CD4-positive, alpha-beta memory T cell (primary cell): ENCODE results near the gene GCGR. TPM values are rescaled to one million over a fixed set of nuclear protein-coding genes. Genes with fewer than 3 reads are reported as not detected.

Experiments
- CTCF ChIA-PET: fragments of 350-600 bp; sonication (Branson Sonifier 250); formaldehyde crosslinking; loops from one replicate; lab custom pipeline; 2021; ENCODE audit warnings: inconsistent platforms; ENCODE audit not compliant: partially characterized antibody; lab: Charles Lee
- POLR2A ChIA-PET: fragments of 350-600 bp; sonication (Branson Sonifier 250); formaldehyde crosslinking; loops from one replicate; lab custom pipeline; 2021; ENCODE audit not compliant: partially characterized antibody; lab: Charles Lee
- DNase-seq, 5 donors: peaks; one replicate each; pipeline versions ENCODE4 v3.0.0 to v3.0.0-alpha.2; 2020 to 2022; ENCODE audit warnings: mixed read lengths in 1 of 5
- H3K27ac ChIP-seq: one replicate; pipeline ENCODE4 v1.7.0; 2013; ENCODE audit warnings: low read depth, low read length
- H3K27me3 ChIP-seq: 2 replicates; pipeline ENCODE4 v1.7.0; 2013; ENCODE audit warnings: mild to moderate bottlenecking, low read length, moderate library complexity; ENCODE audit not compliant: insufficient read depth
- H3K36me3 ChIP-seq: 2 replicates; pipeline ENCODE4 v1.7.0; 2013; ENCODE audit warnings: mild to moderate bottlenecking, low read length, moderate library complexity; ENCODE audit not compliant: insufficient read depth
- H3K4me1 ChIP-seq: 2 replicates; pipeline ENCODE4 v1.7.0; 2013; ENCODE audit warnings: mild to moderate bottlenecking, low read length, moderate library complexity; ENCODE audit not compliant: insufficient read depth
- H3K4me3 ChIP-seq, 2 donors: one replicate each; pipeline ENCODE4 v1.7.0; 2013; ENCODE audit warnings: low read length in 2 of 2, mild to moderate bottlenecking in 1 of 2
- H3K9me3 ChIP-seq, 2 donors: one replicate each; pipeline ENCODE4 v1.7.0; 2013; ENCODE audit warnings: low read length in 2 of 2, control low read depth in 1 of 2; ENCODE audit not compliant: control insufficient read depth in 1 of 2
- H3K27ac Mint-ChIP-seq, 7 donors: one replicate each; pipeline ENCODE4 v1.8.0; 2020 to 2021; ENCODE audit warnings: mixed read lengths in 7 of 7, mild to moderate bottlenecking in 6 of 7, inconsistent platforms in 3 of 7, moderate library complexity in 3 of 7
- H3K27me3 Mint-ChIP-seq, 2 donors: one replicate each; pipeline ENCODE4 v1.8.0; 2020 to 2021; ENCODE audit warnings: mixed read lengths in 2 of 2
- H3K36me3 Mint-ChIP-seq, 2 donors: one replicate each; pipeline ENCODE4 v1.8.0; 2020 to 2021; ENCODE audit warnings: mixed read lengths in 2 of 2, inconsistent platforms in 1 of 2, mild to moderate bottlenecking in 1 of 2
- H3K4me1 Mint-ChIP-seq, 4 donors: one replicate each; pipeline ENCODE4 v1.8.0; 2020 to 2021; ENCODE audit warnings: mixed read lengths in 4 of 4, mild to moderate bottlenecking in 1 of 4
- H3K4me3 Mint-ChIP-seq, 8 donors: one replicate each; pipeline ENCODE4 v1.8.0; 2020 to 2021; ENCODE audit warnings: mixed read lengths in 8 of 8, mild to moderate bottlenecking in 7 of 8, moderate library complexity in 6 of 8, inconsistent platforms in 3 of 8
- H3K9me3 Mint-ChIP-seq, 8 donors: one replicate each; pipeline ENCODE4 v1.8.0; 2020 to 2021; ENCODE audit warnings: mixed read lengths in 8 of 8, mild to moderate bottlenecking in 5 of 8, inconsistent platforms in 3 of 8, moderate library complexity in 1 of 8
- intact Hi-C: fragments of 100-400 bp; cut with micrococcal nuclease; formaldehyde crosslinking; loops from one replicate; pipeline ENCODE4 v1.15.1; 2023
- polyA plus RNA-seq, 2 donors: library from polyadenylated mRNA; unstranded; fragments of 300-500 nt; fragmentation: Illumina TruSeq; gene quantifications; one replicate each; pipeline ENCODE4 v1.2.3, GENCODE V29; 2021
- total RNA-seq, 2 experiments: library from RNA; stranded (reverse); gene quantifications; one replicate each; pipeline ENCODE4 v1.2.3, GENCODE V29; 2021

GCGR gene
- total and polyA plus RNA-seq, 4 experiments from 2014 or later, result not detected

DNA sequence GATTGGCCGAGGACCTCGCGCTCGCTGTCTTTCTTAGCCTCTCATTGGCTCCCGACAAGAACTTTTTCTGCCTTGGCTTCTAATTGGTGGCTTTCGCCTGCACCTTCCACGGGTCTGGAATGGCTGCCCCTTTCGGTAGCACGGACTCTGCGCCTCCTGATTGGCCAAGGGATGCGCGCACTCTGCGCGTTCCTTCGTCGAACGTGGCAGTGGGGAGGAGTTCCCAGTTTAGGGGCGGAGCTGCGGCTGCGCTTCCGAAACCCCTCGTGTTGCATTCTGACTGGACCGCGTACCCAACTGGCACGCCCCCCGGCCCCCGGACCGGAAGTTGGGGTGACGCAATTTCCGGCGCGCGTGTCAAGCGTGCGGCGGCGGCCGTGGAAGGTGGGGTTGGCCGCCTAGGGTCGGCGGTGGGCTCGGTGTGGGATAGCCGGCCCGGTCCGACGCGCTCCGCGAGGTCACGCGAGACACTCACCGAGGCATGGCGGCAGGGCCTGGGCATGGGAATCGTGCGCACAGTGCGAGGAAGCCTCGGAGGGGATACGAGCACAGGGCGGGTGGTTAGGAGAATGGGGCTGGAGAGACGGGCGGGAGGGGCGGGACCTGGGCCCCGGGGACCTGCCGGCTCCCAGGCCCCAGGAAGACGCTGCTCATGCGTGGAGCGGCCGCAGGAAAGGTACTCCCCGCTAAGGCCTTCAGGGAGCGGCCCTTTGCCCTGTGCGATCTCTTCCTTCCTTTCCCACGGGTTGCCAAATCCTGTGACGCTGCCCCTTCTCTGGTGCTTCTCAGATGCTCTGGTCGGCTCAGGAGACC is 57.0 kb downstream of the GCGR start:
- H3K4me1 Mint-ChIP-seq, result peaks cover 17 to 58% (median 37%) of the 10 kb centered on the region in 4 donors
- H3K36me3 ChIP-seq, result peaks cover 6% of the 10 kb centered on the region
- peaks cover 4 to 35% of the 10 kb centered on the region in 2 donors for H3K36me3 Mint-ChIP-seq
- POLR2A ChIA-PET, result interaction anchor here (0.6 to 5.1 kb wide), 10 partner anchors 9 to 368 kb away, joined by 3 to 99 read pairs (median 4); partner anchors contain the start of genes ARHGDIA, ARL16, HGS and MCRIP1
- CTCF ChIA-PET, result interaction anchor here (0.6 kb wide), 1 partner anchor 12 kb away, joined by 3 read pairs; no protein-coding TSS in a partner anchor
- H3K27me3 Mint-ChIP-seq, result peaks cover 0 to 6% of the 10 kb centered on the region in 2 donors
- no peaks in the 10 kb centered on the region for H3K9me3 ChIP-seq
- peak overlapping the region; percentile 98 to 99 (median 98) for H3K27ac Mint-ChIP-seq
- peak overlapping the region; percentile 92 for H3K27ac ChIP-seq
- H3K9me3 Mint-ChIP-seq, result peaks cover 0 to 12% (median 0%) of the 10 kb centered on the region in 8 donors
- intact Hi-C loops, result loop anchor here (1.0 to 10.0 kb wide), 8 partner anchors 10 to 434 kb away; partner anchors contain the start of genes ALYREF, ANAPC11, ARHGDIA and CENPX
- peaks cover 40% of the 10 kb centered on the region for H3K4me1 ChIP-seq
- peak overlapping the region; percentile 0 to 60 for H3K4me3 ChIP-seq
- peak; percentile 100 for DNase-seq
- no peaks in the 10 kb centered on the region for H3K27me3 ChIP-seq
- H3K4me3 Mint-ChIP-seq, result peak overlapping the region; percentile 86 to 93 (median 91)

DNA sequence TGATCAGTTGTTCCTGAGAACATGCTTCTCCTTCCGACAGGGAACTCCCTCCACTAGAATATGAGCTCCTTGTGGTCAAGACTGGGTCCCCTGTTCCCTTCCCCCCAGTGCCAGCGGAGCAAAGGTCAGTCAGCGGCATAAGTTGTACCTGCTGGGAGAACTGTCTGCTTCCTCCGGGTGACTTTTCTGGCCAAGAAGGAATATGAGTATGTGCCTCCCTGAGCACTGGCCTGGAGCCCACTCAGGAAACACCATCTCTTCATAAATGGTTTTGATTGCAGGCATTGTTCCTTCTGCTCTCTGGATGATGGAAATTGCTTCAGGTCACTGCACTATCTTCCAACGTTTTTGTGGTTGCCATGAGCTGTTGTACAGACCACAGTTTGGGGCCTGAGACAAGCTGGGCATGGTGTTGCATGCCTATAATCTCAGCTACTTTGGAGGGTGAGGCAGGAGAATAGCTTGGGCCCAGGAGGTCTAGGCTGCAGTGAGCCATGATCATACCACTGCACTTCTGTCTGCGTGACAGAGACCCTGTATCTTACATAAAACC is 59.2 kb downstream of the GCGR start:
- ChIA-PET CTCF (no interaction called here), POLR2A (interaction anchor here (0.8 to 1.1 kb wide), 3 partner anchors 9 to 160 kb away, joined by 3 to 4 read pairs (median 3); partner anchors contain the start of gene MRPL12)
- H3K27me3 Mint-ChIP-seq, result peaks cover 0 to 6% of the 10 kb centered on the region in 2 donors
- Histone ChIP-seq H3K36me3 (peaks cover 6% of the 10 kb centered on the region), H3K27ac (peak overlapping the region; percentile 3), H3K4me3 (no peak overlapping the region), H3K9me3 (no peaks in the 10 kb centered on the region), H3K27me3 (no peaks in the 10 kb centered on the region), H3K4me1 (peaks cover 50% of the 10 kb centered on the region)
- peak overlapping the region; percentile 55 to 81 (median 67) for H3K4me3 Mint-ChIP-seq
- H3K27ac Mint-ChIP-seq, result peak overlapping the region; percentile 66 to 99 (median 87)
- peaks cover 0 to 12% (median 0%) of the 10 kb centered on the region in 8 donors for H3K9me3 Mint-ChIP-seq
- DNase-seq, result no peak
- intact Hi-C loops, result loop anchor here (5.0 to 10.0 kb wide), 2 partner anchors 159 to 432 kb away; partner anchors contain the start of genes CENPX and LRRC45
- peaks cover 21 to 59% (median 42%) of the 10 kb centered on the region in 4 donors for H3K4me1 Mint-ChIP-seq
- H3K36me3 Mint-ChIP-seq, result peaks cover 4 to 36% of the 10 kb centered on the region in 2 donors

Other genes starting within 250 kb of the GCGR start
- 100 to 1,000 TPM in 1 of 2 experiments, 10 to 100 TPM in 1; 91.0 to 105 TPM for gene NPLOC4, start 167.0 kb upstream of the GCGR start, total RNA-seq
- 10 to 100 TPM; 61.1 to 70.6 TPM for gene NPLOC4, start 167.0 kb upstream of the GCGR start, polyA plus RNA-seq
- gene TSPAN10, start 167.0 kb upstream of the GCGR start, total RNA-seq, result 1 to 10 TPM; 1.1 to 1.2 TPM
- gene TSPAN10, start 167.0 kb upstream of the GCGR start, polyA plus RNA-seq, result under 1 TPM; 0.10 to 0.24 TPM
- gene PDE6G, start 147.6 kb upstream of the GCGR start, total RNA-seq, result 1 to 10 TPM in 1 of 2 experiments, under 1 TPM in 1; 0.87 to 1.3 TPM
- gene PDE6G, start 147.6 kb upstream of the GCGR start, polyA plus RNA-seq, result 1 to 10 TPM in 1 of 2 donors, under 1 TPM in 1; 0.83 to 1.2 TPM
- gene OXLD1, start 137.5 kb upstream of the GCGR start, total RNA-seq, result 10 to 100 TPM; 52.5 to 60.8 TPM
- gene OXLD1, start 137.5 kb upstream of the GCGR start, polyA plus RNA-seq, result 10 to 100 TPM; 68.8 to 83.2 TPM
- gene CCDC137, start 137.4 kb upstream of the GCGR start, total RNA-seq, result 10 to 100 TPM; 28.0 to 29.3 TPM
- gene CCDC137, start 137.4 kb upstream of the GCGR start, polyA plus RNA-seq, result 10 to 100 TPM in 1 of 2 donors, 1 to 10 TPM in 1; 5.3 to 17.0 TPM
- gene ARL16, start 120.4 kb upstream of the GCGR start, total RNA-seq, result 10 to 100 TPM; 25.9 to 27.7 TPM
- 10 to 100 TPM; 25.3 to 45.5 TPM for gene ARL16, start 120.4 kb upstream of the GCGR start, polyA plus RNA-seq
- gene HGS, start 120.1 kb upstream of the GCGR start, total RNA-seq, result 100 to 1,000 TPM; 182 to 206 TPM
- 10 to 100 TPM; 18.9 to 46.4 TPM for gene HGS, start 120.1 kb upstream of the GCGR start, polyA plus RNA-seq
- gene MRPL12, start 100.8 kb upstream of the GCGR start, total RNA-seq, result 10 to 100 TPM; 21.9 to 25.6 TPM
- gene MRPL12, start 100.8 kb upstream of the GCGR start, polyA plus RNA-seq, result 10 to 100 TPM; 42.5 to 47.5 TPM
- 1 to 10 TPM; 4.0 to 5.0 TPM for gene SLC25A10, start 91.9 kb upstream of the GCGR start, total RNA-seq
- 1 to 10 TPM; 3.2 to 5.2 TPM for gene SLC25A10, start 91.9 kb upstream of the GCGR start, polyA plus RNA-seq
- 10 to 100 TPM; 65.8 to 71.0 TPM for gene MCRIP1, start 29.1 kb downstream of the GCGR start, total RNA-seq
- 10 to 100 TPM; 66.7 to 87.2 TPM for gene MCRIP1, start 29.1 kb downstream of the GCGR start, polyA plus RNA-seq
- not detected for gene PPP1R27, start 30.9 kb downstream of the GCGR start, total RNA-seq
- under 1 TPM in 1 of 2 donors, not detected in 1; 0.18 TPM for gene PPP1R27, start 30.9 kb downstream of the GCGR start, polyA plus RNA-seq
- gene P4HB, start 56.4 kb downstream of the GCGR start, total RNA-seq, result 100 to 1,000 TPM; 392 to 409 TPM
- 100 to 1,000 TPM; 272 to 339 TPM for gene P4HB, start 56.4 kb downstream of the GCGR start, polyA plus RNA-seq
- gene ARHGDIA, start 67.2 kb downstream of the GCGR start, total RNA-seq, result 100 to 1,000 TPM; 380 to 382 TPM
- gene ARHGDIA, start 67.2 kb downstream of the GCGR start, polyA plus RNA-seq, result 100 to 1,000 TPM in 1 of 2 donors, 10 to 100 TPM in 1; 84.8 to 205 TPM
- gene ALYREF, start 87.4 kb downstream of the GCGR start, total RNA-seq, result 10 to 100 TPM; 47.2 to 47.7 TPM
- gene ALYREF, start 87.4 kb downstream of the GCGR start, polyA plus RNA-seq, result 10 to 100 TPM; 23.3 to 50.8 TPM
- gene ANAPC11, start 87.6 kb downstream of the GCGR start, total RNA-seq, result 10 to 100 TPM; 53.8 to 57.0 TPM
- gene ANAPC11, start 87.6 kb downstream of the GCGR start, polyA plus RNA-seq, result 100 to 1,000 TPM; 262 to 267 TPM
- under 1 TPM; 0.61 to 0.79 TPM for gene NPB, start 98.1 kb downstream of the GCGR start, total RNA-seq
- not detected for gene NPB, start 98.1 kb downstream of the GCGR start, polyA plus RNA-seq
- gene PCYT2, start 107.2 kb downstream of the GCGR start, total RNA-seq, result 10 to 100 TPM; 43.5 to 48.3 TPM
- 10 to 100 TPM; 27.8 to 30.3 TPM for gene PCYT2, start 107.2 kb downstream of the GCGR start, polyA plus RNA-seq
- gene SIRT7, start 114.0 kb downstream of the GCGR start, total RNA-seq, result 10 to 100 TPM; 87.8 to 91.9 TPM
- 10 to 100 TPM; 31.5 to 45.0 TPM for gene SIRT7, start 114.0 kb downstream of the GCGR start, polyA plus RNA-seq
- gene MAFG, start 123.6 kb downstream of the GCGR start, total RNA-seq, result 10 to 100 TPM; 16.0 to 16.3 TPM
- 1 to 10 TPM; 2.1 to 3.5 TPM for gene MAFG, start 123.6 kb downstream of the GCGR start, polyA plus RNA-seq
- 1 to 10 TPM in 1 of 2 experiments, under 1 TPM in 1; 0.64 to 1.1 TPM for gene PYCR1, start 133.2 kb downstream of the GCGR start, total RNA-seq
- 1 to 10 TPM in 1 of 2 donors, under 1 TPM in 1; 0.54 to 3.1 TPM for gene PYCR1, start 133.2 kb downstream of the GCGR start, polyA plus RNA-seq
- gene MYADML2, start 143.1 kb downstream of the GCGR start, total RNA-seq, result not detected
- gene MYADML2, start 143.1 kb downstream of the GCGR start, polyA plus RNA-seq, result not detected
- not detected for gene NOTUM, start 157.0 kb downstream of the GCGR start, total RNA-seq
- gene NOTUM, start 157.0 kb downstream of the GCGR start, polyA plus RNA-seq, result not detected
- gene ASPSCR1, start 173.5 kb downstream of the GCGR start, total RNA-seq, result 10 to 100 TPM; 40.4 to 40.6 TPM
- gene ASPSCR1, start 173.5 kb downstream of the GCGR start, polyA plus RNA-seq, result 10 to 100 TPM; 25.1 to 36.7 TPM
- 10 to 100 TPM; 33.4 to 35.4 TPM for gene CENPX, start 218.7 kb downstream of the GCGR start, total RNA-seq
- 10 to 100 TPM; 37.9 to 70.8 TPM for gene CENPX, start 218.7 kb downstream of the GCGR start, polyA plus RNA-seq
- gene LRRC45, start 219.2 kb downstream of the GCGR start, total RNA-seq, result 10 to 100 TPM; 18.0 to 18.7 TPM
- 1 to 10 TPM; 5.7 to 8.2 TPM for gene LRRC45, start 219.2 kb downstream of the GCGR start, polyA plus RNA-seq
- 1 to 10 TPM in 1 of 2 experiments, under 1 TPM in 1; 0.86 to 2.3 TPM for gene RAC3, start 227.5 kb downstream of the GCGR start, total RNA-seq
- under 1 TPM in 1 of 2 donors, not detected in 1; 0.44 TPM for gene RAC3, start 227.5 kb downstream of the GCGR start, polyA plus RNA-seq
- 10 to 100 TPM; 65.9 to 68.2 TPM for gene DCXR, start 233.5 kb downstream of the GCGR start, total RNA-seq
- 100 to 1,000 TPM; 118 to 164 TPM for gene DCXR, start 233.5 kb downstream of the GCGR start, polyA plus RNA-seq
- gene RFNG, start 247.7 kb downstream of the GCGR start, total RNA-seq, result 10 to 100 TPM; 37.6 to 44.0 TPM
- gene RFNG, start 247.7 kb downstream of the GCGR start, polyA plus RNA-seq, result 1 to 10 TPM; 6.2 to 8.2 TPM
- gene GPS1, start 247.7 kb downstream of the GCGR start, total RNA-seq, result 10 to 100 TPM; 85.1 to 89.0 TPM
- gene GPS1, start 247.7 kb downstream of the GCGR start, polyA plus RNA-seq, result 100 to 1,000 TPM; 139 to 148 TPM